Measurements from ENCODE around the gene GUK1. TPM values are rescaled to one million over a fixed set of nuclear protein-coding genes. Genes with fewer than 3 reads are reported as not detected.
"Not testable (repeated sequence)": the region's sequence is repeated elsewhere in the genome, so short reads cannot be mapped to it uniquely, and the experiment has no call there.

The GUK1 gene
- total RNA-seq, 2 donors from 2014 or later: 178 to 221 TPM

- H3K9me3 ChIP-seq: no peaks in the 10 kb centered on the region
- H3K27me3 ChIP-seq: no peaks in the 10 kb centered on the region
- no peak overlapping the region for H3K9ac ChIP-seq (ENCODE audit: low read depth in 2 of 2, low read length in 2 of 2)
- no peak for DNase-seq
- no peak overlapping the region for H3K4me3 ChIP-seq
- no peaks in the 10 kb centered on the region for H3K4me1 ChIP-seq
- intact Hi-C loops (cut with DNase I): loop anchor here (5.0 kb wide), 1 partner anchor 39 kb away; no protein-coding TSS in a partner anchor
- TF ChIP-seq CTCF (IDR thresholded peaks at IDR 0.05): no peak
- H3K27ac ChIP-seq: no peak overlapping the region
- no peaks in the 10 kb centered on the region for H3K36me3 ChIP-seq
Observed at GRCh38 chr1:228171221-228171891, 31.3 kb downstream of the GUK1 start.

- TF ChIP-seq CTCF (IDR thresholded peaks at IDR 0.05): no peak
- intact Hi-C loops (cut with DNase I): loop anchor here (5.0 kb wide), 1 partner anchor 41 kb away; no protein-coding TSS in a partner anchor
Observed at GRCh38 chr1:228172591-228173527, 32.8 kb downstream of the GUK1 start.

GRCh38 chr1:228173528-228174481 lies 33.7 kb downstream of the GUK1 start:
- not testable (repeated sequence) for H3K9ac ChIP-seq (ENCODE audit: low read depth in 2 of 2, low read length in 2 of 2); H3K9me3 ChIP-seq; H3K36me3 ChIP-seq; DNase-seq; H3K4me3 ChIP-seq; H3K27me3 ChIP-seq; H3K4me1 ChIP-seq; H3K27ac ChIP-seq
- intact Hi-C loops (cut with DNase I): loop anchor here (5.0 kb wide), 1 partner anchor 42 kb away; no protein-coding TSS in a partner anchor

More at GRCh38 chr1:228172591-228173527, 32.8 kb downstream of the GUK1 start:
- Histone ChIP-seq H3K4me1 (no peaks in the 10 kb centered on the region), H3K36me3 (no peaks in the 10 kb centered on the region), H3K4me3 (no peak overlapping the region), H3K27me3 (no peaks in the 10 kb centered on the region), H3K9me3 (no peaks in the 10 kb centered on the region), H3K9ac (ENCODE audit: low read depth in 2 of 2, low read length in 2 of 2) (no peak overlapping the region), H3K27ac (no peak overlapping the region)
- no peak for DNase-seq

- Histone ChIP-seq H3K36me3 (no peaks in the 10 kb centered on the region), H3K9ac (ENCODE audit: low read depth in 2 of 2, low read length in 2 of 2) (no peak overlapping the region), H3K4me3 (peak overlapping the region; percentile 16), H3K9me3 (no peaks in the 10 kb centered on the region), H3K4me1 (no peaks in the 10 kb centered on the region), H3K27ac (no peak overlapping the region), H3K27me3 (no peaks in the 10 kb centered on the region)
- intact Hi-C loops (cut with DNase I): loop anchor here (5.0 kb wide), 1 partner anchor 42 kb away; no protein-coding TSS in a partner anchor
- DNase-seq: no peak
- TF ChIP-seq CTCF (IDR thresholded peaks at IDR 0.05): no peak
Observed at GRCh38 chr1:228174482-228175315, 34.6 kb downstream of the GUK1 start.

- no peaks in the 10 kb centered on the region for H3K36me3 ChIP-seq
- no peaks in the 10 kb centered on the region for H3K4me1 ChIP-seq
- H3K4me3 ChIP-seq: no peak overlapping the region
- intact Hi-C loops (cut with DNase I): no loop called here
- no peaks in the 10 kb centered on the region for H3K27me3 ChIP-seq
- H3K9me3 ChIP-seq: no peaks in the 10 kb centered on the region
- no peak overlapping the region for H3K9ac ChIP-seq (ENCODE audit: low read depth in 2 of 2, low read length in 2 of 2)
- TF ChIP-seq CTCF (IDR thresholded peaks at IDR 0.05): no peak
- no peak overlapping the region for H3K27ac ChIP-seq
- DNase-seq: no peak
Observed at GRCh38 chr1:228175316-228176023, 35.4 kb downstream of the GUK1 start.

Measured in colonic mucosa (tissue), 4 donors.